ENCODE measurements around the gene RAB33A. TPM values are rescaled to one million over a fixed set of nuclear protein-coding genes. Genes with fewer than 3 reads are reported as not detected.

RAB33A gene
- total RNA-seq, 1 donor from 2014 or later = 0.75 TPM

GRCh38 chrX:130158311-130158710, 13.5 kb upstream of the RAB33A start:
- Histone ChIP-seq H3K27ac (no peak overlapping the region), H3K4me1 (no peaks in the 10 kb centered on the region), H3K36me3 (no peaks in the 10 kb centered on the region), H3K27me3 (no peaks in the 10 kb centered on the region), H3K4me3 (no peak overlapping the region), H3K9me3 (no peaks in the 10 kb centered on the region)
- intact Hi-C loops (cut with DNase I) = no loop called here
- ATAC-seq (no peak), DNase-seq (no peak)
- TF ChIP-seq, protein P1, sequence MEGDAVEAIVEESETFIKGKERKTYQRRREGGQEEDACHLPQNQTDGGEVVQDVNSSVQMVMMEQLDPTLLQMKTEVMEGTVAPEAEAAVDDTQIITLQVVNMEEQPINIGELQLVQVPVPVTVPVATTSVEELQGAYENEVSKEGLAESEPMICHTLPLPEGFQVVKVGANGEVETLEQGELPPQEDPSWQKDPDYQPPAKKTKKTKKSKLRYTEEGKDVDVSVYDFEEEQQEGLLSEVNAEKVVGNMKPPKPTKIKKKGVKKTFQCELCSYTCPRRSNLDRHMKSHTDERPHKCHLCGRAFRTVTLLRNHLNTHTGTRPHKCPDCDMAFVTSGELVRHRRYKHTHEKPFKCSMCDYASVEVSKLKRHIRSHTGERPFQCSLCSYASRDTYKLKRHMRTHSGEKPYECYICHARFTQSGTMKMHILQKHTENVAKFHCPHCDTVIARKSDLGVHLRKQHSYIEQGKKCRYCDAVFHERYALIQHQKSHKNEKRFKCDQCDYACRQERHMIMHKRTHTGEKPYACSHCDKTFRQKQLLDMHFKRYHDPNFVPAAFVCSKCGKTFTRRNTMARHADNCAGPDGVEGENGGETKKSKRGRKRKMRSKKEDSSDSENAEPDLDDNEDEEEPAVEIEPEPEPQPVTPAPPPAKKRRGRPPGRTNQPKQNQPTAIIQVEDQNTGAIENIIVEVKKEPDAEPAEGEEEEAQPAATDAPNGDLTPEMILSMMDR (IDR thresholded peaks at IDR 0.05) = no peak

GRCh38 chrX:130159776-130160175, 12.0 kb upstream of the RAB33A start:
- no peak for ATAC-seq
- Histone ChIP-seq H3K36me3 (no peaks in the 10 kb centered on the region), H3K27me3 (no peaks in the 10 kb centered on the region), H3K4me1 (peaks cover 7% of the 10 kb centered on the region), H3K9me3 (no peaks in the 10 kb centered on the region), H3K4me3 (no peak overlapping the region), H3K27ac (no peak overlapping the region)
- intact Hi-C loops (cut with DNase I) = no loop called here
- TF ChIP-seq, protein P1 (IDR thresholded peaks at IDR 0.05) = no peak
- no peak for DNase-seq

DNA sequence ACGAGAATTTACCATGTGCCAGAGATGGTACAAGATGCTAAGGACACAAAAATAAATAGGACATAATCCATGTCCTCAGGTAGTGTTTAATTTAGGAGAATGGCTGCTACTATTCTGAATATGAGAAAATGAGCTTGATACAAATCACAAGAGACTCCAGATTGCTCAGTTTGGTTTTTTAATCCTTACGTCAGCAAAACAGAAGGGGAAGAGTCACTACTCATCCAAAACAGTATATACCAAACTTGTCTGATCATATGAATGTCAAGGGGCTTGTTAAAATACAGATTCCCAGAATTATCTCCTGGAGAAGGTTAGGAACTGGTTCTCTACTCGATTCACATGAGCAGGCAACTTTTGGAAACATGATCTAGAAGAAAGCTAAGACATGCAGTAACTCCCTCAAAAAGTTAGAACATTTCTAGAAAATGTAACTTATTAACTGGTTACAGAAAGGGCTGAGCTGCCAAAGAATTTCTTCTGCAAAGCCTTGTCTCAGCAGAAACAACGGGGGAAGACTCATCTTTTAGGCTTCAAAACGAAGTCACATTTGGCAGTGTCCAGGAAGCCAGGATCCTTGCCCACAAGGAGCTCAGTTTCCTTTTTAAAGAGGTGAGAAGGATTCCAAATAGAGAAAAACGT, 9.5 kb upstream of the RAB33A start:
- Histone ChIP-seq H3K4me1 (peaks cover 13% of the 10 kb centered on the region), H3K36me3 (no peaks in the 10 kb centered on the region), H3K27me3 (no peaks in the 10 kb centered on the region), H3K27ac (no peak overlapping the region), H3K4me3 (no peak overlapping the region), H3K9me3 (no peaks in the 10 kb centered on the region)
- ATAC-seq (no peak), DNase-seq (no peak)
- TF ChIP-seq, protein P1 (IDR thresholded peaks at IDR 0.05) = no peak
- intact Hi-C loops (cut with DNase I) = no loop called here

DNA sequence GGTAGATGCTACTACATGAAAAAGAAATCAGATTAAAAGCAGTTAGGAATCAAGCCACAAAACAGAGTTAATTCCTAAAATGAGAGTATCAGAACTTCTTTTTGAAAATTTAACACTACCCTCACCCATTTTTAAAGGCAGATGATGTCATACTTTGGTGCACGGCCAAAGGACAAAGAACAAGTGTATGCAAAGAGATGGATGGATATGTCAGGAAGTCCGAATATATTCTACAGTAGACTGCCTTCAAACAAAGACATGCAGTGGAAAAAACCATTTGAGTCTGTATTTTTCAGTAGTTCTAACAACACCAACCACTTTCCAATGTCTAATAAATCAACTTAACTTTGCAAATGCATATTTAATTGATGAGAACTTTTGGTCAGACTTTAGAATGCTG, 8.4 kb upstream of the RAB33A start:
- no peak overlapping the region for H3K27ac ChIP-seq
- no peak for DNase-seq
- no peak for ATAC-seq
- TF ChIP-seq, protein P1 (IDR thresholded peaks at IDR 0.05) = no peak
- H3K36me3 ChIP-seq = no peaks in the 10 kb centered on the region
- H3K4me1 ChIP-seq = peaks cover 13% of the 10 kb centered on the region
- H3K4me3 ChIP-seq = no peak overlapping the region
- no peaks in the 10 kb centered on the region for H3K27me3 ChIP-seq
- no peaks in the 10 kb centered on the region for H3K9me3 ChIP-seq
- intact Hi-C loops (cut with DNase I) = no loop called here

- no peaks in the 10 kb centered on the region for H3K27me3 ChIP-seq
- ATAC-seq = no peak
- no peak for DNase-seq
- TF ChIP-seq, protein P1 (IDR thresholded peaks at IDR 0.05) = no peak
- peak overlapping the region; percentile 84 for H3K27ac ChIP-seq
- H3K9me3 ChIP-seq = no peaks in the 10 kb centered on the region
- peak overlapping the region; percentile 66 for H3K4me3 ChIP-seq
- H3K4me1 ChIP-seq = peaks cover 13% of the 10 kb centered on the region
- intact Hi-C loops (cut with DNase I) = no loop called here
- no peaks in the 10 kb centered on the region for H3K36me3 ChIP-seq
Measured at GRCh38 chrX:130165181-130165702, 6.5 kb upstream of the RAB33A start.
